IMR-90 (cell line): ENCODE measurements around the gene SS18L1. TPM values are rescaled to one million over a fixed set of nuclear protein-coding genes. Genes with fewer than 3 reads are reported as not detected.

ENCODE experiments used
- ATAC-seq: fragments of 200-7000 bp; cut with Tn5 transposase; 2 replicates; pipeline ENCODE4 v1.9.1; 2020; ENCODE audit warnings: low read depth, mild to moderate bottlenecking, moderate library complexity
- BruUV-seq: library from RNA; stranded (reverse); fragments of 400-500 nt; replicated peaks from 2 replicates; lab custom pipeline; 2021; lab: Mats Ljungman, UMichigan
- CTCF ChIA-PET: fragments of 300-600 bp; formaldehyde crosslinking; extraction: SDS; loops from one replicate; lab custom pipeline; 2021; ENCODE audit warnings: antibody characterized with exemption; lab: Yijun Ruan, JAX
- POLR2A ChIA-PET: fragments of 300-600 bp; sonication (Branson Sonifier 250); formaldehyde crosslinking; loops from one replicate; lab custom pipeline; 2022; ENCODE audit warnings: antibody characterized with exemption; ENCODE audit not compliant: unreplicated experiment; lab: Charles Lee
- DNase-seq: peaks from one replicate; pipeline ENCODE4 v3.0.0; 2013
- H2AFZ ChIP-seq: replicated peaks from 2 replicates; pipeline ENCODE3; 2013; ENCODE audit warnings: low read length, mild to moderate bottlenecking; ENCODE audit not compliant: poor library complexity
- H2AK5ac ChIP-seq: 2 replicates; pipeline ENCODE4 v1.6.1; 2013; ENCODE audit warnings: low read depth, low read length, inconsistent platforms
- H2AK9ac ChIP-seq: replicated peaks from 2 replicates; pipeline ENCODE3; 2013; ENCODE audit warnings: mild to moderate bottlenecking, low read depth, low read length, moderate library complexity; ENCODE audit not compliant: poor library complexity
- H2BK120ac ChIP-seq: 2 replicates; pipeline ENCODE4 v1.6.1; 2013; ENCODE audit warnings: low read depth, low read length, inconsistent platforms
- H2BK15ac ChIP-seq: 3 replicates; pipeline ENCODE4 v1.6.1; 2013; ENCODE audit warnings: low read depth, low read length, inconsistent platforms
- H2BK20ac ChIP-seq: 2 replicates; pipeline ENCODE4 v1.6.1; 2013; ENCODE audit warnings: low read depth, mild to moderate bottlenecking, inconsistent platforms, low read length, moderate library complexity
- H2BK5ac ChIP-seq: 2 replicates; pipeline ENCODE4 v1.6.1; 2013; ENCODE audit warnings: mild to moderate bottlenecking, low read depth, low read length, inconsistent platforms; ENCODE audit not compliant: poor library complexity, severe bottlenecking
- H3K14ac ChIP-seq: replicated peaks from 2 replicates; pipeline ENCODE4 v1.6.1; 2013; ENCODE audit warnings: low read depth, low read length, inconsistent platforms
- H3K18ac ChIP-seq: 2 replicates; pipeline ENCODE4 v1.6.1; 2013; ENCODE audit warnings: low read depth, low read length, control low read depth
- H3K23ac ChIP-seq: 2 replicates; pipeline ENCODE4 v1.6.1; 2013; ENCODE audit warnings: low read depth, low read length, inconsistent platforms
- H3K27ac ChIP-seq: 2 replicates; pipeline ENCODE4 v1.5.1; 2013; ENCODE audit warnings: mild to moderate bottlenecking, control low read depth, low read length; ENCODE audit not compliant: insufficient read depth
- H3K27me3 ChIP-seq: 2 replicates; pipeline ENCODE4 v1.6.1; 2013; ENCODE audit warnings: low read length; ENCODE audit not compliant: control insufficient read depth, insufficient read depth
- H3K36me3 ChIP-seq: 2 replicates; pipeline ENCODE4 v1.6.1; 2013; ENCODE audit warnings: low read length, mixed read lengths; ENCODE audit not compliant: control insufficient read depth, insufficient read depth
- H3K4ac ChIP-seq: 2 replicates; pipeline ENCODE4 v1.6.1; 2013; ENCODE audit warnings: low read depth, low read length, inconsistent platforms
- H3K4me1 ChIP-seq: 2 replicates; pipeline ENCODE4 v1.6.1; 2013; ENCODE audit warnings: low read length, mixed read lengths; ENCODE audit not compliant: control insufficient read depth, insufficient read depth
- H3K4me2 ChIP-seq: 2 replicates; pipeline ENCODE4 v1.6.1; 2013; ENCODE audit warnings: low read depth, mild to moderate bottlenecking, control low read depth, low read length, moderate library complexity
- H3K4me3 ChIP-seq: 2 replicates; pipeline ENCODE4 v1.5.1; 2013; ENCODE audit warnings: low read depth, mild to moderate bottlenecking, control low read depth, low read length, moderate library complexity; ENCODE audit not compliant: insufficient read depth
- H3K56ac ChIP-seq: 2 replicates; pipeline ENCODE4 v1.6.1; 2013; ENCODE audit warnings: low read length, inconsistent platforms; ENCODE audit not compliant: insufficient read depth; ENCODE audit errors: extremely low read depth
- H3K79me1 ChIP-seq, 2 experiments: 2 replicates each; pipeline ENCODE4 v1.6.1; 2013; ENCODE audit warnings: low read length in 2 of 2, inconsistent platforms in 1 of 2, low read depth in 1 of 2
- H3K9ac ChIP-seq: 2 replicates; pipeline ENCODE4 v1.6.1; 2013; ENCODE audit warnings: low read depth, low read length, control low read depth
- H3K9me1 ChIP-seq: 2 replicates; pipeline ENCODE4 v1.6.1; 2013; ENCODE audit warnings: low read length, inconsistent platforms; ENCODE audit not compliant: insufficient read depth
- H3K9me3 ChIP-seq: 2 replicates; pipeline ENCODE4 v1.6.1; 2013; ENCODE audit warnings: low read length; ENCODE audit not compliant: control insufficient read depth, insufficient read depth
- H4K20me1 ChIP-seq: 2 replicates; pipeline ENCODE4 v1.6.1; 2013; ENCODE audit warnings: low read length, inconsistent platforms; ENCODE audit not compliant: insufficient read depth
- H4K5ac ChIP-seq: 2 replicates; pipeline ENCODE4 v1.6.1; 2013; ENCODE audit warnings: mild to moderate bottlenecking, low read depth, low read length, control low read depth
- H4K8ac ChIP-seq, 2 experiments: 2 replicates each; pipeline ENCODE4 v1.6.1; 2013; ENCODE audit warnings: low read depth in 2 of 2, low read length in 2 of 2, control low read depth in 1 of 2, inconsistent platforms in 1 of 2
- H4K91ac ChIP-seq: 2 replicates; pipeline ENCODE4 v1.6.1; 2013; ENCODE audit warnings: low read depth, low read length, inconsistent platforms; ENCODE audit not compliant: insufficient read depth
- BHLHE40 ChIP-seq: fragments of 150-350 bp; IDR thresholded peaks from 2 replicates; pipeline ENCODE4 v1.6.1; 2016; ENCODE audit warnings: mild to moderate bottlenecking, low read depth, low read length
- CHD1 ChIP-seq: IDR thresholded peaks from 2 replicates; pipeline ENCODE4 v1.6.1; 2012; ENCODE audit warnings: low read depth, low read length, improper control_type of control experiment
- NFE2L2 ChIP-seq: fragments of 150-350 bp; IDR thresholded peaks from 2 replicates; pipeline ENCODE4 v1.6.1; 2016; ENCODE audit warnings: low read depth, mild to moderate bottlenecking, low read length
- SMC3 ChIP-seq: fragments of 150-350 bp; IDR thresholded peaks from 2 replicates; pipeline ENCODE4 v1.6.1; 2016; ENCODE audit warnings: low read depth, mild to moderate bottlenecking, antibody characterized with exemption, low read length, moderate library complexity
- WGBS, 2 experiments: methylation state at CpG; one replicate each; pipeline versions ENCODE4 v1.1.5 to v1.1.7; 2013; ENCODE audit warnings: missing lambda C conversion rate in 2 of 2; ENCODE audit not compliant: insufficient read length in 1 of 2; ENCODE audit errors: extremely low coverage in 2 of 2; 5-methylcytosine and 5-hydroxymethylcytosine counted together
- dilution Hi-C: fragments of 300-500 bp; cut with HindIII; formaldehyde crosslinking; loops from one replicate; pipeline ENCODE4 v1.14.3; 2018; ENCODE audit warnings: low sequenced_read_pairs; ENCODE audit not compliant: unreplicated experiment
- in situ Hi-C: fragments of 300-500 bp; cut with MboI; formaldehyde crosslinking; loops from 3 replicates; pipeline ENCODE4 v1.14.3; 2019; ENCODE audit warnings: low sequenced_read_pairs, inconsistent platforms, mixed read lengths
- intact Hi-C: fragments of 100-400 bp; cut with micrococcal nuclease; formaldehyde crosslinking; loops from 2 replicates; pipeline ENCODE4 v1.10.0; 2022
- polyA plus RNA-seq, 3 experiments: library from polyadenylated mRNA; depleted of rRNA; stranded (reverse); fragments of >200 nt; gene quantifications; 2 replicates each; pipeline ENCODE4 v1.2.3, GENCODE V29; 2012; ENCODE audit warnings: low replicate concordance in 1 of 3
- total RNA-seq: library from RNA; depleted of rRNA; stranded (reverse); fragments of >200 nt; gene quantifications from 2 replicates; pipeline ENCODE4 v1.2.3, GENCODE V29; 2012
- TF ChIP-seq, protein P1 (sequence below): fragments of 150-350 bp; IDR thresholded peaks from 2 replicates; pipeline ENCODE4 v1.6.1; 2017; ENCODE audit warnings: mild to moderate bottlenecking, antibody characterized with exemption, low read length, low read depth

The SS18L1 gene
- total and polyA plus RNA-seq, 2 of the 4 experiments (the other 2 are of a cell fraction), result 8.1 to 12.2 TPM

DNA sequence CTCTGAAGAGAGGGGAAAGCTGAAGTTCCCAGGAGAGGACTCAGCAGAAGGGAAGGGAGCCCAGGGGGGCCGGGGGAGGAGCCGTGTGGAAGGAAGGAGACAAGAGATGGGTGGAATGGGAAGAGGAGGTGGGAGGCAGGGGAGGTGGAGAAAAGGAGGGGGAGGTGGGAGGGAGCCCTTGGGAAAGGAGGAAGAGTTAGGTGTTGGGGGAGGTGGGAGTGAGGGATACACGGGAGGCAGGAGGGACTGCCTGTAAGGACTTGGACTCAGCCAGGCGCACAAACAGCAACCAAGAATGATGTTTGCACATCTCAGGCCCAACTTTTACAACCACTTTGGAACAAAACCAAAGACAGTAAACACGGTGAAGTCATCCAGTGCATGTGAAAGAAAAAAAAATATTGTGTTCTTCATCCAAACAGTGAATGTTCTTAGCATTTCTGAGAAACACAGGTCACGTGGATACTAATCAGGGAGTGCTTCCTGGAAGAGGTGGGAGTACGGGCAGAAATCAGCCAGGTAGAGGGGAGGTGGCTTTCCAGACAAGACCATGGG lies 38.7 kb upstream of the SS18L1 start:
- no peak overlapping the region for H2AFZ ChIP-seq
- no peak overlapping the region for H3K27ac ChIP-seq
- 11% methylated on average over 3 of the region's 7 CpGs; no CpG with 5 or more reads in 1 of the 2 experiments for WGBS, 2 experiments
- no peak overlapping the region for H2AK9ac ChIP-seq
- no peak overlapping the region for H3K56ac ChIP-seq
- H3K9me1 ChIP-seq, result no peaks in the 10 kb centered on the region
- in situ Hi-C loops, result no loop called here
- DNase-seq, result peak; percentile 46
- H3K4ac ChIP-seq, result no peak overlapping the region
- H4K91ac ChIP-seq, result no peak overlapping the region
- CTCF ChIA-PET, result no interaction called here
- H2BK120ac ChIP-seq, result no peak overlapping the region
- dilution Hi-C loops, result no loop called here
- H3K4me3 ChIP-seq, result no peak overlapping the region
- POLR2A ChIA-PET, result no interaction called here
- H3K79me1 ChIP-seq, result no peaks in the 10 kb centered on the region
- H2BK5ac ChIP-seq, result no peak overlapping the region
- no TSS peak for BruUV-seq
- no peak overlapping the region for H3K4me2 ChIP-seq
- no peak overlapping the region for H3K23ac ChIP-seq
- no peak for TF ChIP-seq SMC3
- TF ChIP-seq NFE2L2, result no peak
- no peak for TF ChIP-seq CHD1
- no peak for TF ChIP-seq BHLHE40
- TF ChIP-seq, protein P1, sequence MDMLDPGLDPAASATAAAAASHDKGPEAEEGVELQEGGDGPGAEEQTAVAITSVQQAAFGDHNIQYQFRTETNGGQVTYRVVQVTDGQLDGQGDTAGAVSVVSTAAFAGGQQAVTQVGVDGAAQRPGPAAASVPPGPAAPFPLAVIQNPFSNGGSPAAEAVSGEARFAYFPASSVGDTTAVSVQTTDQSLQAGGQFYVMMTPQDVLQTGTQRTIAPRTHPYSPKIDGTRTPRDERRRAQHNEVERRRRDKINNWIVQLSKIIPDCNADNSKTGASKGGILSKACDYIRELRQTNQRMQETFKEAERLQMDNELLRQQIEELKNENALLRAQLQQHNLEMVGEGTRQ, result peak; percentile 19; the same call in 1 of the 2 replicates
- peaks cover 2% of the 10 kb centered on the region; the same call in 1 of the 2 replicates for H3K4me1 ChIP-seq
- no peak overlapping the region for H3K9ac ChIP-seq
- no peak overlapping the region for H3K14ac ChIP-seq
- H2BK20ac ChIP-seq, result no peak overlapping the region
- H3K18ac ChIP-seq, result no peak overlapping the region
- H4K8ac ChIP-seq, result no peak overlapping the region
- H3K9me3 ChIP-seq, result peaks cover 48% of the 10 kb centered on the region
- peaks cover 5% of the 10 kb centered on the region for H3K27me3 ChIP-seq
- no peak overlapping the region for H4K5ac ChIP-seq
- H2BK15ac ChIP-seq, result no peak overlapping the region
- ATAC-seq, result peak; percentile 79
- intact Hi-C loops, result no loop called here
- H3K36me3 ChIP-seq, result no peaks in the 10 kb centered on the region
- no peak overlapping the region for H2AK5ac ChIP-seq
- H4K20me1 ChIP-seq, result no peaks in the 10 kb centered on the region
